Measurements from ENCODE around the gene TXNDC9.

DNA sequence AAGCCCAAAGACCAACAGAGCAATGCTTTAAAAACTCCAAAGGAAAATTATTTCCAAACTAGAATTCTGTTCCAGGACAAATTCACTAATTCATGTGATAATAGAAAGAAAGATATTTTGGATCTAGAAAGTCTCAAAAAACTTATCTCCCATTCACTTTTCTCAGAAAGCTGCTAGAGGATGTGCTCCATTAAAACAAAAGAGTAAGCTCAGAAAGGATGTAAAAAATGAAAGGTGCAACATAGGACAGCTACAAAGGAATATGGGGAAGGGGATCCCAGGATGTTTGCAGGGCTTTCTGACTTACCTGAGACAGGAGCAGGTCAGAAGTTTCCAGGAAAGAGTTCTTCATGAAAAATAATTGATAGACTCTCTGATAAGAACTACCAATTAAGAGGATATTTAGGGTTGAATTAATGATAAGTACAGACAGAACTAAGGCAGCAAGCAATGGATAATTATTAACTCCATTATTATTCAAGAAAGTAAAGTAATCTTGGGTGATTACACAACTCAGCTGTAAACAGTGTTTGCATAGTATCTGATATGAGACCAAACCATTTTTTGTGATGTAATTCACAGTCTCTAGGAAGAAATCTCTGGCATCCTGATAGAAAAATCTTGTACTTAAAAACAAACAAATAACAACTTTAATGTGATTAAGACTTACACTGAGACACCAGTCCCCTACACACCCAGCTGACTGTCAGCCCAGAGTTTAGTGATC, 56.0 kb downstream of the TXNDC9 start:
- TF ChIP-seq, protein P1, sequence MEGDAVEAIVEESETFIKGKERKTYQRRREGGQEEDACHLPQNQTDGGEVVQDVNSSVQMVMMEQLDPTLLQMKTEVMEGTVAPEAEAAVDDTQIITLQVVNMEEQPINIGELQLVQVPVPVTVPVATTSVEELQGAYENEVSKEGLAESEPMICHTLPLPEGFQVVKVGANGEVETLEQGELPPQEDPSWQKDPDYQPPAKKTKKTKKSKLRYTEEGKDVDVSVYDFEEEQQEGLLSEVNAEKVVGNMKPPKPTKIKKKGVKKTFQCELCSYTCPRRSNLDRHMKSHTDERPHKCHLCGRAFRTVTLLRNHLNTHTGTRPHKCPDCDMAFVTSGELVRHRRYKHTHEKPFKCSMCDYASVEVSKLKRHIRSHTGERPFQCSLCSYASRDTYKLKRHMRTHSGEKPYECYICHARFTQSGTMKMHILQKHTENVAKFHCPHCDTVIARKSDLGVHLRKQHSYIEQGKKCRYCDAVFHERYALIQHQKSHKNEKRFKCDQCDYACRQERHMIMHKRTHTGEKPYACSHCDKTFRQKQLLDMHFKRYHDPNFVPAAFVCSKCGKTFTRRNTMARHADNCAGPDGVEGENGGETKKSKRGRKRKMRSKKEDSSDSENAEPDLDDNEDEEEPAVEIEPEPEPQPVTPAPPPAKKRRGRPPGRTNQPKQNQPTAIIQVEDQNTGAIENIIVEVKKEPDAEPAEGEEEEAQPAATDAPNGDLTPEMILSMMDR (IDR thresholded peaks at IDR 0.05 in 8 of 11, conservative IDR thresholded peaks at IDR 0.05 in 3 of 11) = no peak
- TF ChIP-seq POLR2A (IDR thresholded peaks at IDR 0.05) (no peak), POLR2AphosphoS5 (IDR thresholded peaks at IDR 0.05) (no peak)

Measured in spleen (tissue), 7 donors.